HepG2 (cell line): Measurements from ENCODE around the gene DLEC1. TPM values are rescaled to one million over a fixed set of nuclear protein-coding genes. Genes with fewer than 3 reads are reported as not detected.

Source experiments
- BRD4 ChIP-seq: sonication (generic); formaldehyde crosslinking; IDR thresholded peaks from 2 replicates; pipeline ENCODE4 v1.4.0; 2020; ENCODE audit warnings: missing genetic modification reagents
- CBFB ChIP-seq: sonication (generic); formaldehyde crosslinking; IDR thresholded peaks from 2 replicates; pipeline ENCODE4 v1.4.0; 2020; ENCODE audit warnings: missing genetic modification reagents
- CHCHD3 ChIP-seq: sonication (generic); formaldehyde crosslinking; IDR thresholded peaks from 2 replicates; pipeline ENCODE4 v1.8.0; 2022; ENCODE audit warnings: mild to moderate bottlenecking, missing genetic modification reagents, moderate library complexity
- EEA1 ChIP-seq: sonication (generic); formaldehyde crosslinking; IDR thresholded peaks from 2 replicates; pipeline ENCODE4 v1.5.1; 2020; ENCODE audit warnings: mild to moderate bottlenecking, missing genetic modification reagents, borderline replicate concordance
- GATAD2A ChIP-seq: IDR thresholded peaks from 2 replicates; pipeline ENCODE4 v1.6.1; 2016
- GTF3A ChIP-seq: sonication (generic); formaldehyde crosslinking; conservative IDR thresholded peaks from 2 replicates; pipeline ENCODE4 v1.4.0; 2020; ENCODE audit warnings: mild to moderate bottlenecking, missing genetic modification reagents
- LCORL ChIP-seq, 2 experiments: fragments of 450-650 bp in 1 of 2; sonication (generic) in 1 of 2; formaldehyde crosslinking in 1 of 2; IDR thresholded peaks; 2 replicates each; pipeline versions ENCODE4 v1.5.0 to v1.6.1; 2017 to 2020; ENCODE audit warnings: antibody characterized with exemption in 1 of 2, missing genetic modification reagents in 1 of 2
- MYNN ChIP-seq: sonication (generic); formaldehyde crosslinking; IDR thresholded peaks from 2 replicates; pipeline ENCODE4 v1.4.0; 2020; ENCODE audit warnings: mild to moderate bottlenecking, low read depth, missing genetic modification reagents
- NFIB ChIP-seq: sonication (generic); formaldehyde crosslinking; IDR thresholded peaks from 2 replicates; pipeline ENCODE4 v1.9.0; 2021; ENCODE audit warnings: missing genetic modification reagents, mild to moderate bottlenecking, borderline replicate concordance
- SMYD3 ChIP-seq: sonication (generic); formaldehyde crosslinking; IDR thresholded peaks from 2 replicates; pipeline ENCODE4 v1.8.1; 2023; ENCODE audit warnings: mild to moderate bottlenecking, missing genetic modification reagents
- TCF12 ChIP-seq, 2 experiments: fragments of 450-650 bp in 1 of 2; sonication (generic) in 1 of 2; formaldehyde crosslinking in 1 of 2; IDR thresholded peaks; 2 replicates each; pipeline versions ENCODE4 v1.6.1 to v1.8.0; 2017 to 2022; ENCODE audit warnings: antibody characterized with exemption in 1 of 2, mild to moderate bottlenecking in 1 of 2, missing genetic modification reagents in 1 of 2, moderate library complexity in 1 of 2
- THYN1 ChIP-seq: sonication (generic); formaldehyde crosslinking; IDR thresholded peaks from 2 replicates; pipeline ENCODE4 v1.8.1; 2023; ENCODE audit warnings: low read depth, mild to moderate bottlenecking, moderate library complexity, missing genetic modification reagents, borderline replicate concordance
- ZIK1 ChIP-seq: sonication (generic); formaldehyde crosslinking; IDR thresholded peaks from 2 replicates; pipeline ENCODE4 v1.5.0; 2020; ENCODE audit warnings: mild to moderate bottlenecking, low read depth, missing genetic modification reagents, borderline replicate concordance
- ZNF24 ChIP-seq: fragments of 450-650 bp; IDR thresholded peaks from 2 replicates; pipeline ENCODE4 v1.6.1; 2017; ENCODE audit warnings: antibody characterized with exemption, mild to moderate bottlenecking
- ZNF451 ChIP-seq: sonication (generic); formaldehyde crosslinking; IDR thresholded peaks from 2 replicates; pipeline ENCODE4 v1.5.0; 2020; ENCODE audit warnings: mild to moderate bottlenecking, missing genetic modification reagents
- ZNF496 ChIP-seq: sonication (generic); formaldehyde crosslinking; IDR thresholded peaks from 2 replicates; pipeline ENCODE4 v1.8.1; 2023; ENCODE audit warnings: mild to moderate bottlenecking, moderate library complexity, missing genetic modification reagents; ENCODE audit not compliant: insufficient replicate concordance
- ZNF572 ChIP-seq: sonication (generic); formaldehyde crosslinking; IDR thresholded peaks from 2 replicates; pipeline ENCODE4 v1.5.1; 2020; ENCODE audit warnings: mild to moderate bottlenecking, missing genetic modification reagents
- ZSCAN21 ChIP-seq: sonication (generic); formaldehyde crosslinking; IDR thresholded peaks from 2 replicates; pipeline ENCODE4 v1.8.0; 2022; ENCODE audit warnings: mild to moderate bottlenecking, missing genetic modification reagents, moderate library complexity, borderline replicate concordance
- ZSCAN25 ChIP-seq: sonication (generic); formaldehyde crosslinking; IDR thresholded peaks from 2 replicates; pipeline ENCODE4 v1.8.0; 2022; ENCODE audit warnings: mild to moderate bottlenecking, missing genetic modification reagents
- polyA plus RNA-seq, 8 experiments: library from polyadenylated mRNA; depleted of rRNA in 3 of 8; stranded (reverse) in 7 of 8; unstranded in 1 of 8; fragments of >200 nt; fragmentation: Illumina TruSeq in 4 of 8; extraction: Trizol in 4 of 8; gene quantifications; 2 replicates each; pipeline versions ENCODE4 v1.2.1 to v1.2.3, GENCODE V29; 2011 to 2016; ENCODE audit warnings: low read depth in 4 of 8, missing spikeins in 1 of 8, mixed read lengths in 1 of 8; ENCODE audit not compliant: insufficient read depth in 1 of 8
- total RNA-seq, 5 experiments: library from RNA; depleted of rRNA; stranded (reverse); fragments of >200 nt; fragmentation: Illumina TruSeq; extraction: Trizol; gene quantifications; 2 replicates each; pipeline ENCODE4 v1.2.3, GENCODE V29; 2016; ENCODE audit warnings: low read depth in 1 of 5
- TF ChIP-seq, protein P1 (sequence below): IDR thresholded peaks from 2 replicates; pipeline ENCODE4 v1.4.0; 2020; ENCODE audit warnings: mild to moderate bottlenecking, missing genetic modification reagents
- TF ChIP-seq, protein P2 (sequence below): sonication (generic); formaldehyde crosslinking; IDR thresholded peaks from 2 replicates; pipeline ENCODE4 v1.5.1; 2020; ENCODE audit warnings: mild to moderate bottlenecking, missing genetic modification reagents, moderate library complexity

Gene DLEC1
- total and polyA plus RNA-seq, 2 of the 13 experiments (the other 11 are each of a cell fraction or from before 2014, with no cell fraction given) = 0.09 TPM; not detected in 1

DNA sequence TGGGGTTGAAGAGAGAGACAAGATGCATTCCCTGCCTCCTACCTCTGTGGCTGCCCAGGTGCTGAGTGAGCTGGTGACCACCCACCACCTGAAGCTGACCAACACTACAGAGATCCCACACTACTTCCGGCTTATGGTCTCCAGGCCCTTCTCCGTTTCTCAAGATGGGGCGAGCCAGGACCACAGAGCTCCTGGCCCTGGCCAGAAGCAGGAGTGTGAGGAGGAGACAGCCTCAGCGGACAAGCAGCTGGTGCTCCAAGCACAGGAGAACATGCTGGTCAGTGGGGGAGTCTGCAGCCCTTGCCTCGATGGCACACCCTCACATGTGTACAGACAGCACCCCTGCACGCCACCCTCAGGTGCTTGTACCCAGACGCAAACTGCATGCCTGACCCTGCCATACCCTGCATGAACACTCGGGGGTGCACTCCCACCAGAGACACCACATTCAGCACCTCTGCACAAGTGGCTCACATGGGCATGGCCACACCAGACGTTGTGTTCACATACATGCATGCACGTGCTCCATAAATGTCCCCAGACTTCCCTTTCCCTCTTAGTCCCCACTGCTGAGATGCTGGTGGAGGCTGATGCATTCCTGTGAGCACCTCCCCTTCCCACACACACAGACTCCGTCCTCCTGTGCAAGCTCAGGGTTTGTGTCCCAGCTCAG, 78.9 kb downstream of the DLEC1 start (continued):
- TF ChIP-seq ZNF496 (no peak), ZSCAN21 (peak; percentile 53; the same call in 1 of the 2 replicates), EEA1 (peak; percentile 70; the same call in 1 of the 2 replicates), ZNF24 (no peak), GTF3A (CRISPR knock-in tag) (no peak), SMYD3 (no peak), ZNF451 (CRISPR knock-in tag) (0 out of 2 replicates have a peak, but pooled peaks have one; percentile 59), ZNF572 (CRISPR knock-in tag) (no peak), TCF12 (IDR thresholded peaks at IDR 0.05) (no peak), TCF12 (CRISPR knock-in tag; IDR thresholded peaks at IDR 0.05) (no peak), CBFB (CRISPR knock-in tag) (0 out of 2 replicates have a peak, but pooled peaks have one; percentile 31), THYN1 (CRISPR knock-in tag) (no peak), GATAD2A (CRISPR knock-in tag) (peak; percentile 47; the same call in 1 of the 2 replicates), NFIB (CRISPR knock-in tag) (no peak), MYNN (CRISPR knock-in tag) (no peak), BRD4 (no peak), CHCHD3 (no peak), LCORL (IDR thresholded peaks at IDR 0.05) (no peak), LCORL (CRISPR knock-in tag; IDR thresholded peaks at IDR 0.05) (no peak), ZSCAN25 (CRISPR knock-in tag) (peak; percentile 97), ZIK1 (CRISPR knock-in tag) (peak; percentile 51; the same call in 1 of the 2 replicates)
- TF ChIP-seq, protein P1, sequence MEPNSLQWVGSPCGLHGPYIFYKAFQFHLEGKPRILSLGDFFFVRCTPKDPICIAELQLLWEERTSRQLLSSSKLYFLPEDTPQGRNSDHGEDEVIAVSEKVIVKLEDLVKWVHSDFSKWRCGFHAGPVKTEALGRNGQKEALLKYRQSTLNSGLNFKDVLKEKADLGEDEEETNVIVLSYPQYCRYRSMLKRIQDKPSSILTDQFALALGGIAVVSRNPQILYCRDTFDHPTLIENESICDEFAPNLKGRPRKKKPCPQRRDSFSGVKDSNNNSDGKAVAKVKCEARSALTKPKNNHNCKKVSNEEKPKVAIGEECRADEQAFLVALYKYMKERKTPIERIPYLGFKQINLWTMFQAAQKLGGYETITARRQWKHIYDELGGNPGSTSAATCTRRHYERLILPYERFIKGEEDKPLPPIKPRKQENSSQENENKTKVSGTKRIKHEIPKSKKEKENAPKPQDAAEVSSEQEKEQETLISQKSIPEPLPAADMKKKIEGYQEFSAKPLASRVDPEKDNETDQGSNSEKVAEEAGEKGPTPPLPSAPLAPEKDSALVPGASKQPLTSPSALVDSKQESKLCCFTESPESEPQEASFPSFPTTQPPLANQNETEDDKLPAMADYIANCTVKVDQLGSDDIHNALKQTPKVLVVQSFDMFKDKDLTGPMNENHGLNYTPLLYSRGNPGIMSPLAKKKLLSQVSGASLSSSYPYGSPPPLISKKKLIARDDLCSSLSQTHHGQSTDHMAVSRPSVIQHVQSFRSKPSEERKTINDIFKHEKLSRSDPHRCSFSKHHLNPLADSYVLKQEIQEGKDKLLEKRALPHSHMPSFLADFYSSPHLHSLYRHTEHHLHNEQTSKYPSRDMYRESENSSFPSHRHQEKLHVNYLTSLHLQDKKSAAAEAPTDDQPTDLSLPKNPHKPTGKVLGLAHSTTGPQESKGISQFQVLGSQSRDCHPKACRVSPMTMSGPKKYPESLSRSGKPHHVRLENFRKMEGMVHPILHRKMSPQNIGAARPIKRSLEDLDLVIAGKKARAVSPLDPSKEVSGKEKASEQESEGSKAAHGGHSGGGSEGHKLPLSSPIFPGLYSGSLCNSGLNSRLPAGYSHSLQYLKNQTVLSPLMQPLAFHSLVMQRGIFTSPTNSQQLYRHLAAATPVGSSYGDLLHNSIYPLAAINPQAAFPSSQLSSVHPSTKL (CRISPR knock-in tag) = no peak; the same call in 1 of the 2 replicates
- TF ChIP-seq, protein P2, sequence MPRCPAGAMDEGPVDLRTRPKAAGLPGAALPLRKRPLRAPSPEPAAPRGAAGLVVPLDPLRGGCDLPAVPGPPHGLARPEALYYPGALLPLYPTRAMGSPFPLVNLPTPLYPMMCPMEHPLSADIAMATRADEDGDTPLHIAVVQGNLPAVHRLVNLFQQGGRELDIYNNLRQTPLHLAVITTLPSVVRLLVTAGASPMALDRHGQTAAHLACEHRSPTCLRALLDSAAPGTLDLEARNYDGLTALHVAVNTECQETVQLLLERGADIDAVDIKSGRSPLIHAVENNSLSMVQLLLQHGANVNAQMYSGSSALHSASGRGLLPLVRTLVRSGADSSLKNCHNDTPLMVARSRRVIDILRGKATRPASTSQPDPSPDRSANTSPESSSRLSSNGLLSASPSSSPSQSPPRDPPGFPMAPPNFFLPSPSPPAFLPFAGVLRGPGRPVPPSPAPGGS (CRISPR knock-in tag) = no peak; the same call in 1 of the 2 replicates
